CD4-positive, alpha-beta T cell treated with Interleukin-1 beta for 1 hour (primary cell): ENCODE results near the gene TMC7.
"Not testable (repeated sequence)": the region's sequence is repeated elsewhere in the genome, so short reads cannot be mapped to it uniquely, and the experiment has no call there.

ENCODE experiments used
- DNase-seq, 2 donors: peaks; one replicate each; pipeline ENCODE4 v3.0.0-alpha.2; 2020 to 2022

TMC7 gene

DNA sequence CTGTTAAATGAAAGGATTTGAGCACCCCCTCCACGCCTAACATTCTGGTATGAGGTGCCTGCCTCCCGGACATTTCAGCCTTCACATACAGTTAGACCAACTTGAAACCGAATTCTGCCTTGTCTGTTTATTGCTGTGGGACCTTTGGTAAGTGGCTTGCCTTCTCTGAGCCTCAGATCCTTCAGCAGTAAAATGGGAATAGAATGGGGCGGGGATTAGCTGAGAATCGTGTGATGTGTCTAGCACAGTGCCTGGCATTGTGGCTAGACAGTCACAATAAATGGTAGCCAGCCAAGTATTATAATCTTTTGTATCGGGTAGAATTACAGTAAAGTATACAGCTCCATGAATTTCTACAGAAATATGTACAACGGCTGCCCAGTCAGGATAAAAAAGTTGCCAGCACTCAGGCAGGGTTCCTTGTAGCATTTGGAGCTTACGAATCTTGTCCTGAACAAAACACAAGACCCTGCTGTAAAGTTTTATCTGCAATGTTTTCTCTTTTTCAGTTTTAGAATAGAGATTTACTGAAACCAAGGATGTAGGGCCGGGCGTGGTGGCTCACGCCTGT is 786 bp downstream of the TMC7 start:
- DNase-seq, result no peak

DNA sequence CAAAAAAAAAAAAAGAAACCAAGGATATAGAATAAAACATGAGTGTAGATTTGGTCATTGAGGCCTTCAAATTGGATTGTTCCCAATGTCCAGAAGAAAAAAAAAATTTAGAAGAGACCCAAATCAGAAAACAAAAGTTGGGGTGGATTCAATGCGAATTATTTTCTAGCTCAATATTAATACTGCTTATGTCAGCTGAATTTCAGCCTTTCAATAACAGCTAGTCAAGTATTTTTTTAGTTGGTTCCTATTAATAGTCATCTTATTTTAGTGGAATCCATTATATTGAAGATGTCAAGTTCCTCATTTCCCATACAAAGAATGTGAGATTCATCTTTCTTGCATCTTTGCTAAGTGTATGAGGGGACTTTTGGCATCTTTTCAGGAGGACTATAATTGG is 1.5 kb downstream of the TMC7 start:
- DNase-seq, result not testable (repeated sequence)

DNA sequence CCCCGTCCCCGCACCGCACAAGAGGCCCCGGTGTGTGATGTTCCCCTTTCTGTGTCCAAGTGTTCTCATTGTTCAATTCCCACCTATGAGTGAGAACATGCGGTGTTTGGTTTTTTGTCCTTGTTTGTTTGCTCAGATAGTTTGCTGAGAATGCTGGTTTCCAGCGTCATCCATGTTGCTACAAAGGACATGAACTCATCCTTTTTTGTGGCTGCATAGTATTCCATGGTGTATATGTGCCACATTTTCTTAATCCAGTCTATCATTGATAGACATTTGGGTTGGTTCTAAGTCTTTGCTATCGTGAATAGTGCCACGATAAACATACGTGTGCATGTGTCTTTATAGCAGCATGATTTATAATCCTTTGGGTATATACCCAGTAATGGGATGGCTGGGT is 8.0 kb downstream of the TMC7 start:
- not testable (repeated sequence) for DNase-seq

DNA sequence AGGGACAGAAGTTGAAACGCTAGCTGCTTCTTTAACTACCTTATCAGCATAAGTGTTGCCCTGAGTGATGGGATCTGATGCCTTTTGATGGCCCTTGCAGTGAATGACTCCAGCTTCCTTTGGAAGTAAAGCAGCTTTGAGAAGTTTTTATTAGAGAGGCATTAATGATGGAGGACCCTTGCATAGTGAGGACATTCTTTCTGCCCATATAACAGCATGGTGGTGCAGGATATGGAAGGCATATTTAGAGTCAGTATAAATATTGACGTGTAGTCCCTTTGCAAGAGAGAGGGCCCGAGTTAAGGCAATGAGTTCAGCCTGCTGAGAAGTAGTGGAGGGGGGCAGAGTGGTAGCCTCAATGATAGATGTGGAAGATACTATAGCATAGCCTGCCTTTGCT is 9.8 kb downstream of the TMC7 start:
- not testable (repeated sequence) for DNase-seq

DNA sequence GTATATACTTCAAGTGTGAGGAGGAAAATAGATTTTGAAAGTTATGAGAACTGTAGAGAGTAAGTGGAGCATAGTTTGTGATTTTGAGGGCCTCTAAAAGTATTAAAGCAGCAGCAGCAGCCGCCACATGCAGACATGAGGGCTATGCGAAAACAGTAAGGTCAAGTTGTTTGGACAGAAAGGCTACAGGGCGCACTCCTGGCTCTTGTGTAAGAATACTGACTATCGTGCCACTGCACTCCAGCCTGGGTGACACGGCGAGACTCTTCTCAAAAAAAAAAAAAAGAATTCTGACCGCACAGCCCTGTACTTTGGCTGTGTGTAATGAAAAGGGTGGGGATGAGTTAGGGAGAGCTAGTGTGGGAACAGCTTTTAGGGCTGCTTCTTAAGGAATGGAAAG is 10.4 kb downstream of the TMC7 start:
- not testable (repeated sequence) for DNase-seq

DNA sequence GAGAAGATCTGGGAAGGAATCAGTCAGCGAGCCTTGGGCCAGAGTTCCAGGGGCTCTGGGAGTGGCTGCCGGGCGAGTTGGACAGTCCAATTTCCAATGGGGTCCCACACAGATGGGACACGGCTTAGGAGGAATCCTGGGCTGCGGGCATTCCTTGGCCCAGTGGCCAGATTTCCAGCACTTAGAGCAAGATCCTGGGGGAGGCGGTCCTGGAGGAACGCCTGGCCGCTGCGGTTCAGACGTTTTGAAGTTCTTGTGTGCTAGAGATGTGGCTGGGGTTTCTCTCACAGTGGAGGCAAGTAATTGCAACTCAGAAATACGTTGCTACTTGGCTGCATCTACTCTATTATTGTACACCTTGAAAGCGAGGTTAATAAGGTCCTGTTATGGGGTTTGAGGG is 11.7 kb downstream of the TMC7 start:
- not testable (repeated sequence) for DNase-seq

DNA sequence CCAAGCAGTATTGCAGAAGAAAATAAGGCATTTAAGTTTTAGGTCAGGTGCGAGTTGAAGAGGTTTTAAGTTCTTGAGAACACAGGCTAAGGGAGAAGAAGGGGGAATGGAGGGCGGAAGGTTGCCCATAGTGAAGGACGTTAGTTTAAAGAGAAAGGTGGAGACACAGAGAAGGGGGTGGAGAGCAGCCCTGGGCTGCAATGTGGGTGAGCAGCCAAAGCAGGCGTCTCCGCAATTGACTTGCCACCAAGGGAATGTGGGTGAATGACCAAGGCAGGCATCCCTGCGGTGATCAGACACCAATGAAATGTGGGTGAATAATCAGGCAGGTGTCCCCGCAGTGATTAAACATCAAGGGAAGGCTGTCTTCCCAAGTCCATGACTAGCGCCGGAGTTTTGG is 12.8 kb downstream of the TMC7 start:
- not testable (repeated sequence) for DNase-seq

DNA sequence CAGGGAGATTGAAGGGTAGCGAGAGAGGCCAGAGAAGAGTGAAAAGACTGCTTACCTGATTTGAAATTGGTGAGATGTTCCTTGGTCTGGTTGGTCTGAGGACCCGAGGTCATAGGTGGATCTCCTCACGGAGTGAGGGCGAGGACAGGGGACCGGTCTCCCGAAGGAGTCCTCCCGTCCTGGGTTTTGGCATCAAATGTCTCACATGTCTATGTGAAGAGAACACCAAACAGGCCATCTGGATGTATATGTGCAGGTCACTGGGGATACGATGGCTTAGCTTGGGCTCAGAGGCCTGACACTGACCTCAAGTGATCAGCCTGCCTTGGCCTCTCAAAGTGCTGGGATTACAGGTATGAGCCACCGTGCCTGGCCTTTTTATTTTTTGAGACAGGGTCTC is 13.3 kb downstream of the TMC7 start:
- not testable (repeated sequence) for DNase-seq

DNA sequence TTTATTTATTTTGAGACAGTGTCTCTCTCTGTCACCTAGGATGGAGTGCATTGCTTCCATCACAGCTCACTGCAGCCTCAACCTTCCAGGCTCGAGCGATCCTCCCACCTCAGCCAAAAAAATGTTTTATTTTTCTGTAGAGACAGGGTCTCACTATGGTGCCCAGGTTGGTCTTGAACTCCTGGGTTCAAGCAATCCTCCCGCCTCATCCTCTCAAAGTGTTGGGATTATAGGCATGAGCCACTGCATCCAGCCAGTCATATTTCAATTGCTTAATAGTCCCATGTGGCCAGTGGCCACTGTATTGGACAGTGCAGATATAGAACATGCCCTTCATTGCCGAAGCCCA is 15.3 kb downstream of the TMC7 start:
- no peak for DNase-seq

DNA sequence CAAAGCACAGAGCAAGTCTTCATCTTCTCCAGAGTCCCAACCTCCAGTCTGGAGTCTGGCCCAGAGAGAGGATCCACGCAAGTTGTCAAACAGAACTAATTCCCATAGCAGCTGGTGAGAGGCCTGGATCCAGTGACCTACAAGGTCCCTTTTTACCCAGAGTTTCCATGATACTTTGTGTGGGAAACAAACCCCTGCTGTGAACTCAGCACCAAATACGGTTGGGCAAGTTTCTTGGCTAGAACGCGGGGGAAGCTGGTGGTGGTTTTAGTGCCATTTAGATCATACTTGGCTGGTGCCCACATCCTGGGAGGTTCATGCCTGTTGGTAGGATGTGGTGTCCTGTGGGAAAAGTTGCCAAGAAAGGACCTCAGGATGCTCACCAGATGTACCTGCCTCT is 18.1 kb downstream of the TMC7 start:
- DNase-seq, result no peak

DNA sequence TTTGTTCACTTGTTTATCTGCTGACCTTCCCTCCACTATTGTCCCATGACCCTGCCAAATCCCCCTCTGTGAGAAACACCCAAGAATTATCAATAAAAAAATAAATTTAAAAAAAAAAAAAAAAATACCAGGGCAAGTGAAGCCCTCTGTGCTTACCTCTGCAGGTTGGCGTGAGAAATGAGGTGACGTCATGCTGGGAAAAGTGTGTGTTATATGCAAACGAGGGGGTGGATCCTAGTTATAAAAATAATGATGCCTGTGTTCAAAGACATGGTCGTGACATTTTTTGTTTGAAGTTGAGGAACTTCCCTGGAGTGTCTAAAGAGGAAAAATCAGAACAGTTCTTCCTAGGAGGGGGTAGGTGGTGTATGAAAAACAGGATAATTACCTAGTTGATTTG is 20.2 kb downstream of the TMC7 start:
- no peak for DNase-seq

DNA sequence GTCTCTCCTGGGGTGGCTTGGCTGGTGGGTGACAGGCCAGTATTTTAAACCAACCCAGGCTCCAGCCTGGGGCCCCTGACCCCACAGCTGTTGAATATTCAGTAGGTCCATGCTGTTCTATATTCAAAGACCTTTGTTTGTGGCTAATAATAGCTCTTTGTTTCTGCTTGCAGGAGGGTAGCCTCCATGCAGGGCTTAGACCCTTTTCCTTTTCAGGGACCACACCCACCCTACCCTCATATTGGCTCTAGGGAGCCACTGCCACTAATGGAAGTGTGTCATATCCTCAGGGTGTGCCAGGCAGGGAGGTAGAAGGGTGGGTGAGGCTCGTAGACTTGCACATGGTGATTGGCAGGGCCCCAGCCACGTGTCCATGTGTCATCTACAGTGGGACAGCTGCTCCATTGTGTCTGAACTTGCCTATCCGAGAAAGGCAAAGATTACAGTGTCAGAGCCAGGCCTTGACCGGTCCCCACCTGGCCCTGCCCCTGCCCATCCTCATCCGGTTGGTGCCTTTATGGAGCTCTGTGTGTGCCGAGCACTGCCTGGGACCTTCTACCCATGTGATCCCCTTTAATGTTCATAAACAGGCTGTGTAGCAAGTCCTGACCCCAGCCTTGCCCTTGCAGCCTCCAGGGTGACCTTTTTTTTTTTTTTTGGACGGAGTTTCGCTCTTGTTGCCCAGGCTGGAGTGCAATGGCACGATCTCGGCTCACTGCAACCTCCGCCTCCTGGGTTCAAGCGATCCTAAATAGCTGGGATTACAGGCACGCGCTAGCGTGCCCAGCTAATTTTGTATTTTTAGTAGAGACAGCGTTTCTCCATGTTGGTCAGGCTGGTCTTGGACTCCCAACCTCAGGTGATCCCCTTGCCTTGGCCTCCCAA is 22.1 kb downstream of the TMC7 start:
- no peak for DNase-seq

DNA sequence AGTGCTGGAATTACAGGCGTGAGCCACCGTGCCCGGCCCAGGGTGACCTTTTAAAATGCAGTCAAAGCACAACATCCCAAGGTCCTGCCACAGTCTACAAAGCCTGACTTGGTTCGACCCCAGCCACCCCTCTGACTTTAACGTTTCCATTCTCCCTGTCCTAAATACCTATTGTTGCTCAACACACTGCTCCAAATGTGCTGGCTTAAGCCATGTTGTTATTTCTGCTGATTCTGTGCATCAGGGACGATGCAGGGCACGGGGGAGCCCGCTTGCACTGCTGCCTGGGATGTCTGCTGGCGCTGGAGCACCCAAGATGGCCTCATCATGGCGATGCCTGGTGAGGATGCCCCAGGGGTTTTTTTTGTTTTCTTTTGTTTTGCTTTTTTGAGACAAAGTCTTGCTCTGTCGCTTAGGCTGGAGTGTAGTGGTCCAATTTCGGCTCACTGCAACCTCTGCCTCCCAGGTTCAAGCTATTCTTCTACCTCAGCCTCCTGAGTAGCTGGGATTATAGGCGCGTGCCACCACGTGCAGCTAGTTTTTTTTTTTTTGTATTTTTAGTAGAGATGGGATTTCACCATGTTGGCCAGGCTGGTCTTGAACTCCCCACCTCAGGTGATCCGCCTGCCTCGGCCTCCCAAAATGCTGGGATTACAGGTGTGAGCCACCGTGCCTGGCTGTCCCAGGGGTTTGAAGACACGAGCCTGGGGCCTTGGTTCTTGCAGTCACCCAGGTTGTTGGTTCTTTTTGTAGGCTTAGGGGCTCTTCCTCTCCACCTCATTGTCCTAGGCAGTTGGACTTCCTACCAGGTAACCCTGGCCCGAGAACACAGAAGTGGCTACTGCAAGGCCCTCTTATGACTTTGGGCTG is 22.9 kb downstream of the TMC7 start:
- no peak for DNase-seq

DNA sequence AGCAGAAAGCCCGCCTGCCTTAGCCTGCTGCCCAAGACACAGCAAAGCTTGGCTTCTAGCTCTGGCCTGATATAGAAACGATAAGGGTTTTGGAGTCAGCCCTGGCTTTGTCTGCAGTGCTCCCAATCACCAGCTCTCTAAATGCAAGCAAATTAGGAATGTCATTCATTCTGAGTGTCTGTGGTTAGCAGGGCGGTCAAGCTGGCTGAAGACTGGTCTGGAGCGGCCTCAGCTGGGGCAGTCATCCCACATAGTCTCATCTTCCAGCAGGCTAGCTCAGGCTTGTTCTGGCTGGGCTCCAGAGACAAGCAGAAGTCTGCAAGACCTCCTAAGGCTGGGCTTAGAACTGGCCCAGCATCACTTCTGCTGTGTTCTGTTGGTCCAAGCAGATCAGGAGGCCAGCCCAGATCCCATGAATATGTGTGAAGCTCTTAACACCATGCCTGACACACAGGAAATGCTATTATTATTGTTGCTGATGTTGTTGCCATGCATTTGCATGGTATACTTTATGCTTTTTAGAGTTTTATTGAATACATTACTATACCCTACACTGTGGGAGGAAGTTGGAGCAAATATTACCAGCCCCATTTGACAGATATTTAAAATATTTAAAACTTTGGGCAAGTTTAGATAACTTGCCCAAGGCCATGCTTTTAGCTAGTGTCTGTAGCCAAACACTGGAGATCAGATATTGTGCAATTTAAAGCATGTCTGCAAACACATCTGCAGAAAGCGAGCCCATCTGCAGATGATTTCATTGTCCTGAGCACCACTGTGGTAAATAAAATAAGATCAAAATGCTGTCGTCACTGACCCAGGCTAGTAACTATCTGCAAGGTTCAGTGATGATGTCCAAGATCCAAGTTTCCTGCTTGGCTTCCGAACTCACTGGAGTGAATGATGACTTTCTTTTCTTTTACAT is 24.8 kb downstream of the TMC7 start:
- no peak for DNase-seq

DNA sequence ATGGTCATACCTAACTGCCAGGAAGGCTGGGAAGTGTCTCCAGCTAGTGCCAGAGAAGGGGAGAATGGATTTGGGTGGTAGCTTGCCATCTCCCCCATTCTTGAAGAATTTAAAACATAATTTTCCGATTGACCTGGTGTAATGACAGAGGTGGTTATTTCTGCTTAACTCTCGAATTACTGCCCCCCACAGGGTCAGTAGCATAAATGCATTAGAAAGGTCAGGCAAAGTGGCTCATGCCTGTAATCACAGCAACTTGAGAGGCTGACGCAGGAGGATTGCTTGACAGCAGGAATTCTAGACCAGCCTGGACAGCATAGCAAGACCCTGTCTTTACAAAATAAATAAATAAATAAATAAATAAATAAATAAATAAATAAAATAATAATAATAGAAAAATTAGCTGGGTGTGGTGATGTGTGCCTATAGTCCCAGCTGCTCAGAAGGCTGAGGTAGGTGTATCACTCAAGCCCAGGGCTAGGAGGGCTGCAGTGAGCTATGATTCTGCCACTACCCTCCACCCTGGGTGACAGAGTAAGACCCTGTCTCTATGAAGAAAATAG is 27.5 kb downstream of the TMC7 start:
- DNase-seq, result no peak

DNA sequence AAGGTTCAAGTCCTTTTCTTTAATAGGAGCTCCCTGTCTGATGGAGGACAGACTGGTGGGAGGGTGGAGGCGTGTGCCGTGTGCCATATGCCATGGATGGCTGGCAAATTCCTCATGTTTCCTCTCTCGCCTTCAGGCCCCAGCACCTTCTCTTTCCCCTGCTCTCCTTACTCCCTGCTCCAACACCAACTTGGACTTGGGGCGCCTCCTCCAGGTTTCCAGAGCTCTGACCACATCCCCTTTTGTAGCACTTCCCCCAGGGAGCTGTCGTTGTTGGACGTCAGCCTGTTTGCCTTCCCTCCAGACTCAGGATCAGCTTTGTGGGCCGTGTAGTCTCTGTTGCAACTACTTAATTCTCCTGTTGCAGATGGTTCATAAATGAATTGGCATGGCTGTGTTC is 30.7 kb downstream of the TMC7 start:
- DNase-seq, result no peak

DNA sequence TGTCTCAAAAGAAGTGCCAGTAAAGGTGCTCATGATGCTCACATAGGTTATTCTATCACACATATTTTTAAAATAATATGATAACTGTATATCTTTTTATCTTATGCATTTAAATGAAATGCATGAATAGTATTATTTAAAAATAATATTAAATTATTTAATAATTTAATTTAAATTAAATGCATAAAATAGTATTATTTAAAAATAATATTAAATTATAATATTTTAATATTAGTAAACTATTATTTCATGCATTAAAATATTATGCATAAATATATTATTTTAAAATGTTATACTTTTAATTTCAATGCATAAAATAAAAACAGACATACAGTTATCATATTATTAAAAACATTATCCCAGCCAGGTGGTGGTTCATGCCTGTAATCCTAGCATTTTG is 33.4 kb downstream of the TMC7 start:
- DNase-seq, result no peak

DNA sequence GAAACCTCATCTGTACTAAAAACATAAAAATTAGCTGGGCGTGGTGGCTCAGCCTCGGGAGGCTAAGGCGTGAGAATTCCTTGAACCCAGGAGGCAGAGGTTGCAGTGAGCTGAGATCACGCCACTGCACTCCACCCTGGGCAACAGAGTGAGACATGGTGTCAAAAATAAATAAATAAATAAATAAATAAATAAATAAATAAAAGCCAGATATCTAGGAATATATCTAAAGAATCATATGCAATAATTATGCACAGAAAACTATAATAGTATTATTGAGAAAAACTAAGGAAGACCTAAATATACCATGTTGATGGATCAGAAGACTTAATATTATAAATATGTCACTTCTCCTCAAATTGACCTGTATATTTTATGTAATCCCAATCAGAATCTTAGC is 37.0 kb downstream of the TMC7 start:
- no peak for DNase-seq

DNA sequence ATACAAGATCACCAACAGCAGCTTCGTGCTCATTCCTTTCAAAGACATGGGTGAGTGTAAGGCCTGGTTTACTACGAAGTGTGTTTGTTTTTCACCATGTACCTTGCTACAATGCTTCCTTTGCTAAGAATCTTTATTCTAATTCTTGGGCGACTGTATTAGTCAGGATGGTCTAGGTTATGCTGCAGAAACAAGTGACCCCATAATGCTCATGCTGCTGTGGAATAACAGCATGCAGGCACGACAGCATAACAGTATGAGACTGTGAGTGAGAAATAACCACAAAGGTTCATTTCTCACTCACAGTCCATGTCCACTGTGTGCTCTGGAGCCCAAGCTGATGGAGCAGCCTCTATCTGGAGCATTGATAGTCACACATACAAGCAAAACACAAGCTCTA is 38.0 kb downstream of the TMC7 start:
- no peak for DNase-seq

DNA sequence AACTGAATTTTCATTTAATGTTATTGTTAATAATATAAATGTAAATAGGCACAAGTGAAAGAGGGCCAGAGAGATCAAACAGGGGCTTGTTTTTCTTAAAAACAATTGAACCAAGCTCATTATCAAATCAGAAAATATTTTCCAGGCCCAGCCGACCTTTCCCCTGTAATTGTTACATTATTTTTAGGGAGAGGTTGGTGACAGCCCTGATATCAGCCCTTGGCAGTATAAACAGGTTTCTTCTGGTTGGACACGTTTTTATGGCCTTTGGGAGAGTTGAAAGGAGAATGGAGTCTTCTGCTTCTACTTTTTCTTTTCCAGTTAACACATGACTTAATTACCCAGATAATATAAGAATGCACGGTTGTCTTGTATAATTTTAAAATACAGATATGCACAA is 43.7 kb downstream of the TMC7 start:
- DNase-seq, result no peak

DNA sequence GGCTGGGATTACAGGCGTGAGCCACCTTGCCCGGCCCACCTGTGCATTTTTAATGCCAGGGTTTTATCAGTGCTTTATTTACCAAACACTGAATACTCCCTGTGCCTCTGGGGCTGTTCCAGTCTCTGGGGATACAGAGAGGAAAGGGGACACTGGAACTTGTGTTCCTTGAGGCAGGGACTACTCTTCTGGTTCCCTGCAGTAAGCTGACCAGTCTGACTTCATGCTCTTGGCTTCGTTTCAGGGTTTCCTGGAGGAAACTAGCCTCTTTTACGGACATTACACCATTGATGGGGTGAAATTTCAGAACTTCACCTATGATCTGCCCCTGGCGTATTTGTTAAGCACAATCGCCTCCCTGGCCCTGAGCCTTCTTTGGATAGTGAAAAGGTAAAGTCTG is 46.2 kb downstream of the TMC7 start:
- DNase-seq, result no peak

DNA sequence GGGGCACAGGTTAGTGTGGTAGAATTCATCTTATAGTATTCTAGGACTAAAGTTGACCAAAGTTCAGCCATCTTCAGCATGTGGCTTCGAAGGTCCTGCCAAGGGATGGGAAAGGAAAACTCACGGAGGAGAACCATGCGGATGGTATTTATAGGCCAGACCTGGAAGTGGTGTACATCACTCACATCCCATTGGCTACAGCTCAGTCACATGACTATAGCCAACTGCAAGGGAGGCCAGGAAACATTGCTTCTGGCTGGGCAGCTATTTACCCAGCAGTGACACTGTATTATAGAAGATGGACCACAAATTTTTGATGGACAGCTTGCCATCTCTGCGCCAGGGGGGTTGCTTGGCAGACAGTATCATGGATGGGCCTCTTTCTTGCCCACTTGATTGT is 48.0 kb downstream of the TMC7 start:
- DNase-seq, result no peak
